LNCAP (cell line): ENCODE measurements around the gene VPS45.

Experiments used
- CTCF ChIP-seq: fragments of 450-650 bp; IDR thresholded peaks from 2 replicates; pipeline ENCODE4 v1.5.1; 2017; ENCODE audit warnings: mild to moderate bottlenecking

Gene VPS45

GRCh38 chr1:150179867-150180266 is 112.3 kb downstream of the VPS45 start:
- no peak for TF ChIP-seq CTCF

GRCh38 chr1:150180474-150180873 is 112.9 kb downstream of the VPS45 start:
- no peak for TF ChIP-seq CTCF

DNA sequence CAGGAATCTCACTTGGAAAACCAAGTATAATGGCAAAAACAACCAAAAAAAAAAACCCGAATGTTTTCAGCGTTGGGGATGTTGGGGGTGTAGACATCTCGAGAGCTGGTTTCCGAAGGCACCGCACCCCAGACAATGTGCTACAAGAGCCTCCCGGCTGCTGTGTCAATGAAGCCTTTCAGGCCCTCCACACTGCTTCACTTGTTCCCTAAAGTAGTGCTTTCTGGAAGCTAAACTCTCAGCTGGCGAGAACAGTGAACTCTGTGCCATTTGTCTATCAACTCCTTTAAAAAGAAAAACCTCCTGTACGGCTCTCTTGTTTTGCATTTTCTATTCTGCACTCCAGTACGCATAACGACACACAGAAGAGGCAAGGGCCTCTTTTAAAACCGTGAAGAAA is 114.7 kb downstream of the VPS45 start:
- no peak for TF ChIP-seq CTCF

- no peak for TF ChIP-seq CTCF
Measured at GRCh38 chr1:150183061-150183460, 115.5 kb downstream of the VPS45 start.

- no peak for TF ChIP-seq CTCF
Measured at GRCh38 chr1:150185481-150185880, 117.9 kb downstream of the VPS45 start.

DNA sequence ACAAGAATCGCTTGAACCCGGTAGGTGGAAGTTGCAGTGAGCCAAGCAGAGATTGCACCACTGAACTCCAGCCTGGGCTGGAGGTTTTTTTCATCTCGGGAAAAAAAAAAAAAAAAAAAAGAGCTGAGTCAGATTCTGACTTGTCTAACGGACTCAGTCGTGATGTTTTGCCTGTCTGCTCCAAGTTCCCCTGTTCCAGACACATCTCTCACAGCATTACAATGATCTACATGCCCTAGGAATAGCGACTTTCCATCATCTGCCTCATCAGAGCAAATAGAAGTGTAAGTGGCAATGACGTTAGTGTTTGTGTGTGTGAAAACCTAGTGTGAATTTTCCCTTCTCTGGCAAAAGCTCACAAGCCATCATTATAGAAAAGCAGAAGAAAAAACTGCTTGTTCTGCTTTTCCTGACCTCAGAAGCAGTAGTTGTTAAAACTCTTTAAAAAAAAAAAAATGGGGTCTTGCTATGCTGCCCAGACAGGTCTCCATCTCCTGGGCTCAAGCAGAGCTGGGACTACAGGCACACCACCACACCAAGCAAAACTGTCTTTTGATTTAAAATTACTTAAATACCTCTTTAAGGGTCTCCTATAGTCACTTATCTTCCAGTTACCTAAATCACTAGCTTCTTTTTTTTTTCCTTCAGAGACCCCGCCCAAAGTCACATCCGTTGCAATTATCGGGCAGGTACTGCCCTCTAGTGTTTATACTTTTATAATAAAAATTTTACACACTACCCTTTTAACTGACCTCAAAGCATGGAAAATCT is 119.4 kb downstream of the VPS45 start:
- TF ChIP-seq CTCF: peak; percentile 57

GRCh38 chr1:150187560-150187931 is 120.0 kb downstream of the VPS45 start:
- TF ChIP-seq CTCF: peak; percentile 36; the same call in 1 of the 2 replicates

GRCh38 chr1:150192012-150192411 is 124.4 kb downstream of the VPS45 start:
- no peak for TF ChIP-seq CTCF
